ENCODE results near the gene POU4F2.
"Not testable (repeated sequence)": the region's sequence is repeated elsewhere in the genome, so short reads cannot be mapped to it uniquely, and the experiment has no call there.

The POU4F2 gene

DNA sequence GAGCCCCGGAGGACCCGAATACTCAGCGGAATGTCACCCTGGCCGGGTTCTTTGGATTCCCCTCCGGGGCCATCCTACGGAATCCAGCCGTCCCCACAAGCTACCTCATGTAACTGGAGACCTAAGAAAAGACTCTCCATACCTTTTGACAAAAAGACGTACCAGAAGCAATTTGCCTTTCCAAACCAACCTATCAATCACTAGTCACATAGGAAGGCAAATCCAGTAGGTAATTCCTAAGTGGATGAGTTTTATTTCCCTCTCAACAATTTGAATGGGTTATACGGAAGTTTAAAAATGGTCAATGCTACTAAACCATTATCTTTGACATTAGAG, 16.8 kb downstream of the POU4F2 start:
- no peak for DNase-seq

GRCh38 chr4:146661367-146661766, 22.7 kb downstream of the POU4F2 start:
- no peak for DNase-seq

DNA sequence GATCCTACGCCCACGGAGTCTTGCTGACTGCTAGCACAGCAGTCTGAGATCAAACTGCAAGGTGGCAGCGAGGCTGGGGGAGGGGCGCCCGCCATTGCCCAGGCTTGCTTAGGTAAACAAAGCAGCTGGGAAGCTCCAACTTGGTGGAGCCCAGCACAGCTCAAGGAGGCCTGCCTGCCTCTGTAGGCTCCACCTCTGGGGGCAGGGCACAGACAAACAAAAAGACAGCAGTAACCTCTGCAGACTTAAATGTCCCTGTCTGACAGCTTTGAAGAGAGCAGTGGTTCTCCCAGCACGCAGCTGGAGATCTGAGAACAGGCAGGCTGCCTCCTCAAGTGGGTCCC, 25.2 kb downstream of the POU4F2 start:
- not testable (repeated sequence) for DNase-seq

GRCh38 chr4:146674829-146675570, 36.3 kb downstream of the POU4F2 start:
- DNase-seq: no peak
